Astrocyte (in vitro differentiated cells and primary cell): Measurements from ENCODE around the gene ALOX12. TPM values are rescaled to one million over a fixed set of nuclear protein-coding genes. Genes with fewer than 3 reads are reported as not detected.

Experiments
- DNase-seq: peaks from one replicate; pipeline ENCODE4 v3.0.0-alpha.2; 2010; ENCODE audit warnings: low read depth
- FAIRE-seq: peaks from 2 replicates; lab custom pipeline; 2011; peaks lifted over from hg19 to GRCh38; lab: Jason Lieb, UNC
- H2AFZ ChIP-seq: 2 replicates; pipeline ENCODE4 v1.6.0; 2012; ENCODE audit warnings: low read depth, low read length, inconsistent platforms
- H3K27ac ChIP-seq: 2 replicates; pipeline ENCODE4 v1.5.1; 2011; ENCODE audit warnings: low read depth, low read length, inconsistent platforms
- H3K27me3 ChIP-seq: 2 replicates; pipeline ENCODE4 v1.6.0; 2011; ENCODE audit warnings: low read length, inconsistent platforms; ENCODE audit not compliant: insufficient read depth
- H3K36me3 ChIP-seq: 2 replicates; pipeline ENCODE4 v1.5.1; 2011; ENCODE audit warnings: low read length, inconsistent platforms; ENCODE audit not compliant: insufficient read depth
- H3K4me1 ChIP-seq: 2 replicates; pipeline ENCODE4 v1.5.1; 2011; ENCODE audit warnings: low read length, inconsistent platforms; ENCODE audit not compliant: insufficient read depth
- H3K4me2 ChIP-seq: 2 replicates; pipeline ENCODE4 v1.6.0; 2012; ENCODE audit warnings: low read length, inconsistent platforms
- H3K4me3 ChIP-seq: 2 replicates; pipeline ENCODE4 v1.5.1; 2011; ENCODE audit warnings: low read depth, mild to moderate bottlenecking, low read length, inconsistent platforms; ENCODE audit not compliant: insufficient read depth
- H3K79me2 ChIP-seq: 2 replicates; pipeline ENCODE4 v1.6.0; 2012; ENCODE audit warnings: mild to moderate bottlenecking, low read length, inconsistent platforms; ENCODE audit not compliant: insufficient read depth
- H3K9ac ChIP-seq: 2 replicates; pipeline ENCODE4 v1.6.0; 2012; ENCODE audit warnings: mild to moderate bottlenecking, low read length, inconsistent platforms
- H3K9me3 ChIP-seq: 2 replicates; pipeline ENCODE4 v1.5.1; 2012; ENCODE audit warnings: low read depth, mild to moderate bottlenecking, low read length, inconsistent platforms; ENCODE audit not compliant: insufficient read depth
- H4K20me1 ChIP-seq: 2 replicates; pipeline ENCODE4 v1.6.0; 2012; ENCODE audit warnings: low read length, inconsistent platforms; ENCODE audit not compliant: insufficient read depth
- H3K27ac Mint-ChIP-seq: one replicate; pipeline ENCODE4 v1.8.0; 2021; ENCODE audit warnings: mild to moderate bottlenecking, mixed read lengths; ENCODE audit not compliant: unreplicated experiment
- H3K27me3 Mint-ChIP-seq: one replicate; pipeline ENCODE4 v1.8.0; 2021; ENCODE audit warnings: low read depth, mixed read lengths; ENCODE audit not compliant: unreplicated experiment
- H3K36me3 Mint-ChIP-seq: one replicate; pipeline ENCODE4 v1.8.0; 2021; ENCODE audit warnings: low read depth, mixed read lengths; ENCODE audit not compliant: unreplicated experiment
- H3K4me1 Mint-ChIP-seq: one replicate; pipeline ENCODE4 v1.8.0; 2021; ENCODE audit warnings: low read depth, mixed read lengths; ENCODE audit not compliant: unreplicated experiment
- H3K4me3 Mint-ChIP-seq: one replicate; pipeline ENCODE4 v1.8.0; 2021; ENCODE audit warnings: mild to moderate bottlenecking, moderate library complexity, mixed read lengths; ENCODE audit not compliant: unreplicated experiment
- H3K9me3 Mint-ChIP-seq: one replicate; pipeline ENCODE4 v1.8.0; 2021; ENCODE audit warnings: mild to moderate bottlenecking, mixed read lengths; ENCODE audit not compliant: unreplicated experiment
- EZH2 ChIP-seq: IDR thresholded peaks from 2 replicates; pipeline ENCODE4 v1.6.1; 2012; ENCODE audit warnings: mild to moderate bottlenecking, low read length, inconsistent platforms; ENCODE audit not compliant: insufficient read depth
- total RNA-seq: library from RNA; stranded (reverse); gene quantifications from 2 replicates; pipeline ENCODE4 v1.2.1, GENCODE V29; 2021
- TF ChIP-seq, protein P1 (sequence below): IDR thresholded peaks from 2 replicates; pipeline ENCODE4 v1.5.1; 2011; ENCODE audit warnings: low read depth, mild to moderate bottlenecking, inconsistent platforms, low read length, moderate library complexity; ENCODE audit not compliant: insufficient read depth

The ALOX12 gene
- total RNA-seq, 1 donor from 2014 or later: not detected

DNA sequence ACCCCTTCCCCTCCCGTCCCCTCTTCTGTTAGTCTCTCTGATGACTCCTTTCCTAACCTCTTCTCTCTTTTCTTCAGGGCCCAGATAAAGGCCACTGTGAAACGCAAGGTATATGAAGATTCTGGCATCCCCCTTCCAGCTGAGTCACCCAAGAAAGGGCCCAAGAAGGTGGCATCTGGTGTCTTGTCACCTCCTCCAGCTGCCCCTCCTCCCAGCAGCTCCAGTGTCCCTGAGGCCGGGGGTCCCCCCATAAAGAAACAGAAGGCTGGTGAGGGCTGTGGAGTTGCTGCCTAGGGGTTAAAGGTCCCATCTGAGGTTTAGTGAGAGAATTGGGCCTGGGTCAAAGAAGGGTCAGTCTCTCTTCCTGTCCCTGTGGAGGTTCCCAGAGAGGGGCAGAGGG is 20.6 kb downstream of the ALOX12 start:
- Mint-ChIP-seq H3K36me3 (peaks cover 4% of the 10 kb centered on the region), H3K4me1 (peaks cover 24% of the 10 kb centered on the region), H3K27me3 (peaks cover 9% of the 10 kb centered on the region), H3K4me3 (no peak overlapping the region), H3K9me3 (no peaks in the 10 kb centered on the region), H3K27ac (peak overlapping the region; percentile 69)
- peaks cover 25% of the 10 kb centered on the region for H3K79me2 ChIP-seq
- no peak overlapping the region for H2AFZ ChIP-seq
- no peaks in the 10 kb centered on the region for H3K27me3 ChIP-seq
- H3K4me1 ChIP-seq: peaks cover 31% of the 10 kb centered on the region
- no peaks in the 10 kb centered on the region for H3K36me3 ChIP-seq
- TF ChIP-seq EZH2: no peak
- TF ChIP-seq, protein P1, sequence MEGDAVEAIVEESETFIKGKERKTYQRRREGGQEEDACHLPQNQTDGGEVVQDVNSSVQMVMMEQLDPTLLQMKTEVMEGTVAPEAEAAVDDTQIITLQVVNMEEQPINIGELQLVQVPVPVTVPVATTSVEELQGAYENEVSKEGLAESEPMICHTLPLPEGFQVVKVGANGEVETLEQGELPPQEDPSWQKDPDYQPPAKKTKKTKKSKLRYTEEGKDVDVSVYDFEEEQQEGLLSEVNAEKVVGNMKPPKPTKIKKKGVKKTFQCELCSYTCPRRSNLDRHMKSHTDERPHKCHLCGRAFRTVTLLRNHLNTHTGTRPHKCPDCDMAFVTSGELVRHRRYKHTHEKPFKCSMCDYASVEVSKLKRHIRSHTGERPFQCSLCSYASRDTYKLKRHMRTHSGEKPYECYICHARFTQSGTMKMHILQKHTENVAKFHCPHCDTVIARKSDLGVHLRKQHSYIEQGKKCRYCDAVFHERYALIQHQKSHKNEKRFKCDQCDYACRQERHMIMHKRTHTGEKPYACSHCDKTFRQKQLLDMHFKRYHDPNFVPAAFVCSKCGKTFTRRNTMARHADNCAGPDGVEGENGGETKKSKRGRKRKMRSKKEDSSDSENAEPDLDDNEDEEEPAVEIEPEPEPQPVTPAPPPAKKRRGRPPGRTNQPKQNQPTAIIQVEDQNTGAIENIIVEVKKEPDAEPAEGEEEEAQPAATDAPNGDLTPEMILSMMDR: no peak
- no peak for FAIRE-seq
- no peak overlapping the region for H3K27ac ChIP-seq
- no peaks in the 10 kb centered on the region for H3K9me3 ChIP-seq
- H3K4me3 ChIP-seq: no peak overlapping the region
- no peaks in the 10 kb centered on the region for H4K20me1 ChIP-seq
- H3K9ac ChIP-seq: no peak overlapping the region
- H3K4me2 ChIP-seq: no peak overlapping the region
- DNase-seq: no peak

DNA sequence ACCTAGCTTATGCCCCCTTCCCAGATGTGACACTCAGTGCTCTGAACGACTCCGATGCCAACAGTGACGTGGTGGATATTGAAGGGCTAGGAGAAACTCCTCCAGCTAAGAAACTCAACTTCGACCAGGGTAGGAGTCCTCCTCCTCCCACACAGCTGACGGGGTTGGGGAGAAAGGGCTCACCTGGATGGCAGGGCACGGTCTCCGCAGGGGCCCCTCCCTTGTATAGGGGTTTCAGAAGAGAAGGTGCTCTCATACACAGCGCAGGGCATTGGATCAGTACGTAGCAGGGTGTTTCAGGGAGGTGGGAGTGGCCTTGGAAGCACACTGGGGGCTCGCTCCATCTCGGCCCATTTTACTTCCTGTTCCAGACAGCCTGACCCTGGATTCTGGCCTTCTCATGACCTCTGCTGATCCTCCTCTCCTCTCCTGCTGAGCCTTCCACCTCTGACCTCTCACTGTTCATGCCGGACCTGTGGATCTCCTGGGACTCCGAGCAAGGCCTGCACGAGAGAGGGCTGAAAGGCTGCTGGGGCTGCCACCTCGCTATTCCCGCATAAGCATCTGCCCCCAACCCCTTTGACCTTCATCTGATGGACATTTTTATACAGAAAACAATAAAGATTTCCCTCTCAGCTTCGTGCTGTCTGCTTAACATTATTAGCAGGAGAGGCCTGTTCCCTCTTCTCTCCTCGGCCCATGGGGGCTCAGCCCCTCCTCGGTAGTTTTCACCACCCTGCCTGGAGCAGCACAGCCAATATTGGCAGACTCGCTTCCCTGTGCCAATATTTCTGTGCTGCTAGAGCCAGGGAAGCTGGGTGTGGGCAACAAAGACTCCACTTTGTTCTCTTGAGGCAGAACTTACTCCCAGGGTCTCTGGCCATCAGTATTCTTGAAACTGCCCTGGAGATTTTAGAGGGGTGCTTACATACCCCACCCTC is 21.3 kb downstream of the ALOX12 start:
- H3K4me1 Mint-ChIP-seq: peaks cover 22% of the 10 kb centered on the region
- H3K9ac ChIP-seq: no peak overlapping the region
- H3K36me3 Mint-ChIP-seq: peaks cover 4% of the 10 kb centered on the region
- H3K4me1 ChIP-seq: peaks cover 27% of the 10 kb centered on the region
- no peak overlapping the region for H3K27ac ChIP-seq
- H3K27me3 Mint-ChIP-seq: peaks cover 12% of the 10 kb centered on the region
- H3K27ac Mint-ChIP-seq: no peak overlapping the region
- H3K27me3 ChIP-seq: no peaks in the 10 kb centered on the region
- H3K9me3 Mint-ChIP-seq: no peaks in the 10 kb centered on the region
- TF ChIP-seq, protein P1: no peak
- TF ChIP-seq EZH2: no peak
- no peaks in the 10 kb centered on the region for H3K36me3 ChIP-seq
- H3K4me3 ChIP-seq: no peak overlapping the region
- H3K4me2 ChIP-seq: no peak overlapping the region
- H4K20me1 ChIP-seq: no peaks in the 10 kb centered on the region
- no peak overlapping the region for H2AFZ ChIP-seq
- DNase-seq: no peak
- peak overlapping the region; percentile 30 for H3K4me3 Mint-ChIP-seq
- FAIRE-seq: no peak
- H3K79me2 ChIP-seq: peaks cover 18% of the 10 kb centered on the region
- H3K9me3 ChIP-seq: no peaks in the 10 kb centered on the region

DNA sequence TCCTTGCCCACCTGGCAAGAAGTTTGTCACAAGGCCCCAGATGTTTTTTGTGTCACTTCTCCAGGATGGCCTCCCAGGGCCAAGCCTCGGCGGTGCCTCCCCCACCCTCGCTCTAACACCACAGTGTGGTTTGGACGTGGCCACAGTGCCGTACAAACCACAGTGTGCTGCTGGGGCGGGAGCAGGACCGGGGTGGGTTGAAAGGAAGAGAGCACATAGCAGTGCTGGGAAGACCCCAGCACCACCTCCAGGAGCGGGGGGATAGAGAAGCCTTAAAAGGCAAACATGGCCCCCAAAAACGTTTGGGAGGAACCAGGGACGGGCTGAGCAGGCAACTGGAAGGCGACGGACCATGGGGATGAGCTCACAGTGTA is 22.0 kb downstream of the ALOX12 start:
- H3K36me3 Mint-ChIP-seq: peaks cover 4% of the 10 kb centered on the region
- H3K9me3 ChIP-seq: no peaks in the 10 kb centered on the region
- H3K79me2 ChIP-seq: peaks cover 11% of the 10 kb centered on the region
- H3K4me3 ChIP-seq: no peak overlapping the region
- peak overlapping the region; percentile 53 for H3K27ac Mint-ChIP-seq
- H2AFZ ChIP-seq: no peak overlapping the region
- FAIRE-seq (no peak), DNase-seq (no peak)
- no peaks in the 10 kb centered on the region for H3K36me3 ChIP-seq
- TF ChIP-seq, protein P1: no peak
- TF ChIP-seq EZH2: no peak
- peaks cover 5% of the 10 kb centered on the region for H3K27me3 ChIP-seq
- no peak overlapping the region for H3K27ac ChIP-seq
- H3K9me3 Mint-ChIP-seq: no peaks in the 10 kb centered on the region
- peaks cover 22% of the 10 kb centered on the region for H3K4me1 Mint-ChIP-seq
- H3K4me1 ChIP-seq: peaks cover 27% of the 10 kb centered on the region
- no peaks in the 10 kb centered on the region for H4K20me1 ChIP-seq
- H3K4me2 ChIP-seq: no peak overlapping the region
- H3K4me3 Mint-ChIP-seq: no peak overlapping the region
- no peak overlapping the region for H3K9ac ChIP-seq
- peaks cover 19% of the 10 kb centered on the region for H3K27me3 Mint-ChIP-seq
